ENCODE data around the gene CLSTN2.

CLSTN2 gene

DNA sequence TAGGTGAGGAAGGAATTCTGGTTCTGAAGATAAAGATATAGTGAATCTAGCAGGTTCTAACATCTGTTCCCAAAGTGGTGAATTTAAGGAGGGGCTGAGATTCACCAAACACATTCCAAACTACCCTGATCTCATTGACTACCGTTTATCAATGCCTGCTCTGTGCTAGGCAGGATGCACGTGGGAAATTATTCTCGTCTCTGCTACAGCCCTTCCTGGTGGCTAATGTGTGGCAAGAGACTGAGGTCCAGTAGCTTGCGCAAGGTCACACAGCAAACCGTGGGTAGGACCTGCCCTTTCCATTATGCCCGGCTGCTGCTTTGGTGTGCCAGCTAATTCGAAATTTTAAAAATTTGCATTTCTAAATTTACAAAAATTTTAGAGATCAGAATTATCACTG is 533.4 kb downstream of the CLSTN2 start:
- Mint-ChIP-seq H3K4me3 (no peak overlapping the region), H3K27ac (no peak overlapping the region), H3K9me3 (no peaks in the 10 kb centered on the region), H3K4me1 (peaks cover 12% of the 10 kb centered on the region), H3K27me3 (ENCODE audit: low read depth, poor library complexity) (peaks cover 24% of the 10 kb centered on the region), H3K36me3 (ENCODE audit: low read depth) (no peaks in the 10 kb centered on the region)
- TF ChIP-seq, protein P1, sequence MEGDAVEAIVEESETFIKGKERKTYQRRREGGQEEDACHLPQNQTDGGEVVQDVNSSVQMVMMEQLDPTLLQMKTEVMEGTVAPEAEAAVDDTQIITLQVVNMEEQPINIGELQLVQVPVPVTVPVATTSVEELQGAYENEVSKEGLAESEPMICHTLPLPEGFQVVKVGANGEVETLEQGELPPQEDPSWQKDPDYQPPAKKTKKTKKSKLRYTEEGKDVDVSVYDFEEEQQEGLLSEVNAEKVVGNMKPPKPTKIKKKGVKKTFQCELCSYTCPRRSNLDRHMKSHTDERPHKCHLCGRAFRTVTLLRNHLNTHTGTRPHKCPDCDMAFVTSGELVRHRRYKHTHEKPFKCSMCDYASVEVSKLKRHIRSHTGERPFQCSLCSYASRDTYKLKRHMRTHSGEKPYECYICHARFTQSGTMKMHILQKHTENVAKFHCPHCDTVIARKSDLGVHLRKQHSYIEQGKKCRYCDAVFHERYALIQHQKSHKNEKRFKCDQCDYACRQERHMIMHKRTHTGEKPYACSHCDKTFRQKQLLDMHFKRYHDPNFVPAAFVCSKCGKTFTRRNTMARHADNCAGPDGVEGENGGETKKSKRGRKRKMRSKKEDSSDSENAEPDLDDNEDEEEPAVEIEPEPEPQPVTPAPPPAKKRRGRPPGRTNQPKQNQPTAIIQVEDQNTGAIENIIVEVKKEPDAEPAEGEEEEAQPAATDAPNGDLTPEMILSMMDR (IDR thresholded peaks at IDR 0.05) = no peak
- DNase-seq = no peak

DNA sequence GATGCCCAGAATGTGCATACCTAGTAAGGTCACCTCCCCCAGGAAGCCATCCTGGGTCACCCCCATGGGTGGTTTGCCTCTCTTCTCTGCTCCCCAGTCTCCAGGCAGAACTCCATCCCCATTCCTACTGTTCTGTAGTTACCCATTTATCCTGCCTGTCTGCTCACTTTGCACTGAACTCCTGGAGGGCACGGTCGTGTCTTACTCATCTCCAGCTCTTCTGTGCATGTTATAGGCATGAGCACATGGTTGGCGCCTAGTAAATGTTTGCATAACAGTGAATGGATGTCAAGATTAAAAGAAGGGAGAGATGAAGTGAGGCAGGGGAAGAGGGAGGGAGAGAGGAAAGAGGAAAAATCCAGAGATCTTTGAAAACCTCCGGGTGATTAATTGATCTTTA is 534.5 kb downstream of the CLSTN2 start:
- TF ChIP-seq, protein P1 (IDR thresholded peaks at IDR 0.05) = no peak
- Mint-ChIP-seq H3K27ac (no peak overlapping the region), H3K4me1 (peaks cover 12% of the 10 kb centered on the region), H3K36me3 (ENCODE audit: low read depth) (no peaks in the 10 kb centered on the region), H3K27me3 (ENCODE audit: low read depth, poor library complexity) (peaks cover 17% of the 10 kb centered on the region), H3K4me3 (no peak overlapping the region), H3K9me3 (no peaks in the 10 kb centered on the region)
- DNase-seq = no peak

DNA sequence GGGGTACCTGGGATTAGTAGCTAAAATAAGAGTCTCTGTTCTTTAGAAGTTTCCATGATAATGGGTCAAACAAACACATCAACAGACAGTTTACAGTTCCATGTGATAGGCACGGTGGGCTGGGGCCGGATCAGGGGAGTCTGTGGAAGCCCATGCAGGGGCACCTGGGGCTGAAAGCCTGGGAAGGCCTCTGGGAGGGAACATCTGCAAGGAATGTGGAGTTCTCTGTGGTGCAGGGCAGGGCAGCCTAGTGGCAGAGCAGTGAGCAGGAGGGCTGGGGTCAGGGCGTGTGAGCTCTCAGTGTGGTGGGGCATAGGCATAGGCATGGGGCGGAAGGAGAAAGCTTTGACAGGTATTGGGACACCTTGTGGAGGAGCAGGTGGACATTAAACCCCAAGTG is 535.2 kb downstream of the CLSTN2 start:
- H3K4me3 Mint-ChIP-seq = no peak overlapping the region
- no peaks in the 10 kb centered on the region for H3K9me3 Mint-ChIP-seq
- H3K27me3 Mint-ChIP-seq (ENCODE audit: low read depth, poor library complexity) = peaks cover 12% of the 10 kb centered on the region
- peaks cover 12% of the 10 kb centered on the region for H3K4me1 Mint-ChIP-seq
- no peaks in the 10 kb centered on the region for H3K36me3 Mint-ChIP-seq (ENCODE audit: low read depth)
- TF ChIP-seq, protein P1 (IDR thresholded peaks at IDR 0.05) = no peak
- no peak overlapping the region for H3K27ac Mint-ChIP-seq
- DNase-seq = no peak

DNA sequence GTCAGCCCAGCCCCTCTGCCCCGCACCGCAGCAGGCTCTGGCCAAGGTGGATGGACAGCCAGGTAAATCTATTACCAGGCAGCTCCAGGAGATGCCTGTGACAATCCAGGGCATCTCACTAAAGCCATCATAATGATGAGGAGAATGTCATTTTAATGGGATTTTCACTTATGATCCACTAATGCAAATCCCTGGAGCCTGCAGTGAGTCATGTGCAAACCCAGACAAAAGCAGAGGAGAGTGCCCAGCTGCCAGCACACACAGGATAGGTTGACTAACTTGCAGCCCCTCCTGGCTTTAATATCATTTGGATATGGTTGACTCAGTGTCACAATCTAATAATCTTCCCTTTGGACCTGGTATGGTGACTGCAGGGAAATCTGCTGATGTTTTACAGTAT is 536.0 kb downstream of the CLSTN2 start:
- Mint-ChIP-seq H3K36me3 (ENCODE audit: low read depth) (no peaks in the 10 kb centered on the region), H3K27ac (no peak overlapping the region), H3K4me1 (peaks cover 12% of the 10 kb centered on the region), H3K27me3 (ENCODE audit: low read depth, poor library complexity) (peaks cover 14% of the 10 kb centered on the region), H3K9me3 (no peaks in the 10 kb centered on the region), H3K4me3 (no peak overlapping the region)
- DNase-seq = no peak
- TF ChIP-seq, protein P1 (IDR thresholded peaks at IDR 0.05) = no peak

DNA sequence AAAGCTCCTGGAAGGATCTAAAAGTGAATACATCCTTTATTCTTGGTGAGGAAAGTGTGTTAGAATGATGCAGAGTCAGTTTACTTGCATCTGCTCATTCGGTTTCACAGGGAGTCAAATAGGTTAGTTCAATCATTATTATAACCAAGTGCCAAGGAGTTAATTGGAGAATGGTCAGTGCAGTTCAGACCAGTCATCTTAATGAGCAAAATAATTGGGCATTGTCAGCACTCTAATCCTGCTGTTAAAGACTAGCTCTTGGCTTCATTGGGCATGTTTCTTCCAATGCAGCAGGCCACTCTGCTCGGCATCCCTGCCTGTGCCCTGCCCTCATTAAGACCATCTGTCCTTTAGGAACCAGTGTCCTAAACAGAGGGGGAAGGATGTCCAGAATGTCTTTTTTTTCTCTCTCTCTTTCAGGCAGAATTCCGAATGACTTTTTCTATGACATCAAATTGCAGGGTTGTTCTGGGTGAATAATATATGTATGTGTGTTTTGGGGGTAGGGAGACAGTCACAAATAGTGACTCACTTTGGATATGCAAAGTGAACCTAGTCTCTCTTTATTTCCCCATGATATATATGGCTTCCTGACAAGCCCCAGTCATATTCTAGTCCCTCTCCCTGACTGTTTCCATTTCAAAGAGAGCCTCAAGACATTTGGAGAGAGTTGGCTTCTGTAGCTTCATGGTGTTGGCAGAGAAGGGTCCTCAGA is 537.5 kb downstream of the CLSTN2 start:
- TF ChIP-seq, protein P1 (IDR thresholded peaks at IDR 0.05) = no peak
- H3K27me3 Mint-ChIP-seq (ENCODE audit: low read depth, poor library complexity) = peaks cover 12% of the 10 kb centered on the region
- no peak overlapping the region for H3K27ac Mint-ChIP-seq
- no peak overlapping the region for H3K4me3 Mint-ChIP-seq
- no peak for DNase-seq
- H3K36me3 Mint-ChIP-seq (ENCODE audit: low read depth) = no peaks in the 10 kb centered on the region
- H3K9me3 Mint-ChIP-seq = no peaks in the 10 kb centered on the region
- peaks cover 4% of the 10 kb centered on the region for H3K4me1 Mint-ChIP-seq

DNA sequence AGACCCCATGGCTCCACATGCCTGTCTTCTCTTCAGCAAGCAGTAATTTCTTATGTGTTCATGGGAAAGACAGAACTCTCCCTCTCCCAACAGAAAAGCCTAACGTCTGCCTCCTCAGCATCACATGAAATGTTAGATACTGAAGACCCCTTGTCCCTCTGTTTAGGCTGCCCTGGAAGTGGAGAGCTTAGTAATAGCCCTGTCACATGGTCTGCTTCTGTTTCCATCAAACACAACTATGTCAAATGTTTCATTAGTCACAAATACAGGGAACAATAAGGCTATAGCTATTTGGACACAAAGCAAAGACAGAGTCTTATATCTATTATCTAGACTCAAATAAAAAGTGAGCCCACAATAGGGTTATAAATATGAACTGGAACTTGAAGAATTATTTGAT is 552.6 kb downstream of the CLSTN2 start:
- DNase-seq = no peak
- TF ChIP-seq, protein P1 (IDR thresholded peaks at IDR 0.05) = no peak
- H3K4me3 Mint-ChIP-seq = no peak overlapping the region
- peaks cover 9% of the 10 kb centered on the region for H3K36me3 Mint-ChIP-seq (ENCODE audit: low read depth)
- peaks cover 6% of the 10 kb centered on the region for H3K27me3 Mint-ChIP-seq (ENCODE audit: low read depth, poor library complexity)
- H3K27ac Mint-ChIP-seq = no peak overlapping the region
- no peaks in the 10 kb centered on the region for H3K4me1 Mint-ChIP-seq
- peaks cover 34% of the 10 kb centered on the region for H3K9me3 Mint-ChIP-seq

Measured in nephron progenitor cell (in vitro differentiated cells).